ENCODE measurements around the gene FARP1.
A peak's percentile ranks its signal among the peaks of the same experiment; 100 is the strongest.

FARP1 gene

DNA sequence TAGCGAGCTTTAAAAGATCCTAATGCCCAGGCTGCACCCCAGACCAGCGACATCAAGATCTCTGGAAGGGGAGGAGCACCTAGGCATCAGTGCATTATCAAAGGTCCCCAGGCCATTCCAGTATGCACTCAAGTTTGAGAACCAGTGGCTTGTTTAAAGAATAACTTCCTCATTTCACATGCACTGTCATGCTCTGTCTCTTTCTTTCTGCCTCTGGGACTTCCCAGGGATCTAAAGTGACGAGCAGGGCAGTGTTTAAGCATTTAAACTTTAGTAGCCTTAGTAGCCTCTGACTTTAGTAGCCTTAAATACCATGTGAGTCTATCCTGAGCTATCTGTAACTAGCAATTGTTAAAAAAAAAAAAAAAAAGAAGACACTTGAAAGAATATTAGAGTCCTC, 8.9 kb upstream of the FARP1 start:
- DNase-seq (ENCODE audit: low spot score) = no peak

DNA sequence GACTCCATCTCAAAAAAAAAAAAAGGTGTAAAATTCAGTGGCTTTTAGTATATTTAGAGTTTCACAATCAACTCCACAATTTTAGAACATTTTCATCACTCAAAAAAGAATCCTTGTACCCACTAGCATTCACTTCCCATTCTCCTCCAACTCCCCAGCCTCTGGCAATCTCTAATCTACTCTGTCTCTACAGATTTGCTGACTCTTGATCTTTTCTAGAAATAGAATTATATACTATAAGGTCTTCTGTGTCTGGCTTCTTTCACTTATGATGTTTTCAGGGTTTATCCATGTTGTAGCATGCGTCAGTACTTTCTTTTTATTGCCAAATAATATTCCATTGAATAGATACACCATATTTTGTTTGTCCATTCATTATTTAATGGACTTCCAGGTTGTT, 8.0 kb upstream of the FARP1 start:
- DNase-seq (ENCODE audit: low spot score) = no peak

DNA sequence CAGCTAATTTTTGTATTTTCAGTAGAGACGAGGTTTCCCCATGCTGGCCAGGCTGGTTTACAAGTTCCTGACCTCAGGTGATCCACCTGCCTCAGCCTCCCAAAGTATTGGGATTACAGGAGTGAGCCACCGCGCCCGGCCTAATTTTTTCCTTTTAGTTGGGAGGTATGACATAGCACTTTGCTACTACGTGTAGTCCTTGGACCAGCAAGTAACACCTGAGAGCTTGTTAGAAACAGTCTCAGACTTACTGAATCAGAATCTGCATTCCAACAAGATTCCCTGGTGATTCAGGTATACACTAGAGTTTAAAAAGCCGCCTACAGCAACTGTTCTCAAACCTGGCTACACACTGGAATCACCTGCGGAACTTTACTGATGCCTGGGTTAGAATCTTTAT, 1.8 kb upstream of the FARP1 start:
- no peak for DNase-seq (ENCODE audit: low spot score)

DNA sequence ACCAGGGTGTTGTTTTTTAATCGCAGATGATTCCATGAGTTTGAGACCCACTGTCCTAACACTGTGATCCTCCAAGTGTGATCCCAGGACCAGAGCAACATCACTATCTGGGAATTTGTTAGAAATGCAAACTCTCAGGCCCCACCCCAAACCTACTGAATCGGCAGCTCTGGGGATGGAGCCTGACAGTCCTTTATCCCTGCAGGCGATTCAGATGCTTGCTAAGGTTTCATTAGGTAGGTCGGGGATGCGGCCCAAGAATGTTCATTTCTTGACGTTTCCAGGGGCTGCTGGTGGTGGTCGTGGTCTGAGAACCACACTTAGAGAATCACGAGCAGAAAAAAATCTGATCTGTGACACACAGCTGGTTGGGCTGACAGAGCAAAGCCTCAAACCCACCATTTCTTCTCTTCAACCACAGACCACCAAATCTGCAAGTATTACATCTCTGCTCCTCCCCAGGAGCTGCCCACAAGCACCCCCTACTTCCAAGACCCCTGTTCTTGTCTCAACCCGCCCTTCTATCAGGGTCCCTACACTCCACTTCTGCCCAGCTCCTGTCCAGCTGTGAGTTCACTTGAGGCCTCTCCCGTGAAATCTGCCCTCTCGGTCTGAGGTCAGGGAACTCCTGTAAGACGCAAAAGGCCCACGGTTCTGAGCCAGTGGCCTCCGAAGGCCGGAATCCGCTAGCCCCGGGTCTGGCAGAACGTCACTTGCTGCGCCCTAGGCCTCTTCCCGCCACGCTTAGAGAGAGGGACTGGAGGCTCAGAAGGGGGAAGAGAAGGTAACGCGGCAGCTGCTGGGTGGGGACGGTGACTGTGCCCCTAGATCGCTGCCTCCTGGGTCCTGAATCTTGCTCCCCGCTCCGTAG, 1.1 kb upstream of the FARP1 start:
- no peak for DNase-seq (ENCODE audit: low spot score)

DNA sequence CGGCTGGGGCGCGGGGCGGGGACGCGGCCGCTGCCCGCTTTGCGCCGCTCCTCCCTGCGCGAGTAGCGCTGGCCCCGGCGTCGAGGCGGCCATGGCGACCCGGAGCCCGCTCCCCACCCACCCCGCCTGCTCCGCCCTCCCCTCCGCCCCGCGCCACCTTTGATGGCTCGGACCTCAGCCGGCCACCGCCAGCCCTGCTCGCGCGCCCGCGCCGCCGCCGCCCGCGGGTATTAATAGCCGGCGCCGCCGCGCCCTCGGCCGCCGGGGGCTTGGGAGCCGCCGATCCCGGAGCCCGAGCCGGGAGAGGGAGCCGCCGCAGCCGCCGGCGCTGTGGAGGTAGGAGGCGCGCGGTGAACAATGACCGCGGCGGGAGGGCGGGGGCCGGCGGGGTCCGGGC, 261 bp downstream of the FARP1 start:
- DNase-seq (ENCODE audit: low spot score) = no peak

DNA sequence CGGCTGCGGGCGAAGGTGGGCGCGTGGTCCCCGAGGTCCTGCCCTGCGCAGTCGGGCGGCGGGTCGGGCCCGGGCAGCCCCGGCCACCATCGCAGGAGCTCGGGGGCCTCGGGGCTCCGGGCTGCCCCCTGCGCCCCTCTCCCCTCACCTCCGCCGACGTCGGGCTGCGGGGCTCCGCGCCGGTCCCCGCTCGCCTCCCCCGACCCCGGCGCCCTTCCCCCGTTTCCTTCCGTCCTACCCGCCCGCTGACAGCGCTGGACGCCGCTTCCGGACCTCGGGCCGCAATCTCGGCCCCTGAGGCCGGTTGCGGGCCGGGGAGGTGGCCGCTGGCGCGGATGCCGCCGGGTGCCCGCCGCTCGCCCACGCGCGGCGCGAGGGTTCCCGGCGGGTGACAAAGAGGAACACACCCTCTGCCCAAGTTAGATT, 720 bp downstream of the FARP1 start:
- DNase-seq (ENCODE audit: low spot score) = no peak

DNA sequence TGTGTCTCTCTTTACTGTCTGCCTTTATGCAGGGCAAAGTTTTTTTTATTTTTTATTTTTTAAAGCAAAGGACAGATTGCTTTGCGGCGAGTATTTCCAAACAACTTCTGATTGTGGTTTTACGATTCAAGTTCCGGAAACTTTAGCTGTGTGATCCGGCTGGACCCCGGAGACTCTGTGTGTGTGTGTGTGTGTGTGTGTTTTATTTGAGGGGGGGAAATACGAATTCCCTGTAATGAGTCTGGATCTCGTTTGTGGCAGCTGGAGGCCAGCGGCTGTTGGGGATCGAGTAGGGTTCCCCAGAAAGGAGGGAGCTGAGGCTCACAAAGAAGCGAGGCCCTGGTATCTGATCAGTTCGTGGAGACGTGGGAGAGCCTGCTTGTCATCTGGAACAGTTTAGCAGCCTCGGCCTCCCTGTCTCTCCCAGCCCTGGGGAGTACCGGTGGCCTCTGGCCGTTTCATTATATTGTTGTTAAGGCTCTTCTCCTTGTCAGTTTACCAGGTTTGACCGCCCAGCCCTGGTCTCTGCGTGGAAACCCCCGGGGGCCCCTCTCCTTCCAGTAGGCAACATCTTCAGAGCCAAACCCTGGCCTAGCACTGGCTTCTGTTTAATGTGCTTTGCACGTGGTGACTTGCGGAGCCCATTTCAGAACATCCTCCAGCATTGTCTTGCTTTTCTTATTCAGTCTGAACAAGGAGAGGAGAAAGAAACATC, 1.3 kb downstream of the FARP1 start:
- DNase-seq (ENCODE audit: low spot score) = no peak

DNA sequence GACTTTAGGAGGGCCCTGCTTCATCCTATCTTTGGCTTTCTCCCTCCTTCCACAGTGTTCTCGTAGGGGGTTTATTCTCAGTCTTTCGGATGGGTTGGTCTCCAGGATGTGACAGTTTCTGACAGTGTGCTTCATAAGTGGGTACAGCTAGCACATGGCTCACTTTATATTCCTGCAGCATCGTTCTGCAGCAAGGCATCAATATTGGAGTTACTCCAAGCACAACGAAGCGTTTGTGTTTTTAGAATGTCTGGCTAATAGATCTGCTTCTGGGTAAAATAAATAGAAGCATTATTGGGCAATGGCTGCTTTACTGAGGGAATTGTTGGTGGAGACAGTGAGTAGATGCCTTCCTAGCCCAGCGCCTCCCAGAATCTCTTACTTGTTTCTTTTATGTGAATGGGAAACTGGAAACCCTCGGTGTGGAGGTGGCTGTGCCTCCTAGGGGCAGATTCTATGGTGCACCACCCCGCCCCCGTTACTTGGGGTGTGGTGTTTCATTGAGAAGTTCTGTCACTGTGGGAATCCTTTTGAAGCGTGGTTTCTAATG, 2.0 kb downstream of the FARP1 start:
- DNase-seq (ENCODE audit: low spot score) = peak; percentile 28

DNA sequence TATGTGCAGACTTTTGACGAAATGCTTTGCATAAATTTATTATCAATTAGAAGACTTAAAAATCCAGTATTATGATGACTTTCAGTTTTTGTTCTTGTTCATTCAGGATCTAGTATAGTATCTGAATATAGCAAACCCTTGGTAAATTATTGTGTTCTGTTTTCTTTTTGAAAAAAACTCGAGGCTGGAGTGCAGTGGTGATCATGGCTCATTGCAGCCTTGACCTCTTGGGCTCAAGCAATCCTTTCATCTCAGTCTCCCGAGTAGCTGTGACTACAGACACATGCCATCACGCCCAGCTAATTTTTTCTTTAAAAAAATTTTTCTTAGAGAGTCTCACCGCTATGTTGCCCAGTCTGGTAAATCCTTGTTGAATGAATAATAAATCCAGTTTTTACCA, 4.6 kb downstream of the FARP1 start:
- DNase-seq (ENCODE audit: low spot score) = no peak

DNA sequence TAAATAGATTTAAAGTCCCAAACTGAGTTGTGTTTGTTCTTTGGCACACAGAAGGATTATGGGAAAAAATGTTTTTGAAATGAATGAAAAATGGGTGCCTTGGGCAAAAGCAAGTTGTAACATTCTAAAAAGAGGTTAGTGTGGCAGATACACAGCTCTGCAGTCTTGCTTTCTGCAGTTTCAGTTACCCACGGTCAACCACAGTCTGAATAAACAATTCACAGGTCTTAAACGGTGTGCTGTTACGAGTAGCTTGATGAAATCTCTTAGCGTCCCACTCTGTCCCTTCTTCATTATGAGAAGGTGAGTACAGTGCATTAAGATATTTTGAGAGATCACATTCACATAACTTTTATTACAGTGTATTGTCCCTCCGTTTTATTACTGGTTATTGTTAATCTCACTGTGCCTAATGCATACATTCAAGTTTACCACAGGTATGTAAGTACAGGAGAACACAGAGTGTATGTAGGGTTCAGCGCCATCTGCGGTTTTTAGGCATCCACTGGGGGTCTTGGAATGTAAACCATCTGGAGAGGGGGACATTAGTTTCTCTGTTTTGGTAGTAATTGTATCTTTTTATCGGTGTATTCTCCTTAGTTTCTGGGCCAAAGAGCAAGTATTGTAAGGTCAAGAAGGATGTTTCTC, 8.1 kb downstream of the FARP1 start:
- no peak for DNase-seq (ENCODE audit: low spot score)

DNA sequence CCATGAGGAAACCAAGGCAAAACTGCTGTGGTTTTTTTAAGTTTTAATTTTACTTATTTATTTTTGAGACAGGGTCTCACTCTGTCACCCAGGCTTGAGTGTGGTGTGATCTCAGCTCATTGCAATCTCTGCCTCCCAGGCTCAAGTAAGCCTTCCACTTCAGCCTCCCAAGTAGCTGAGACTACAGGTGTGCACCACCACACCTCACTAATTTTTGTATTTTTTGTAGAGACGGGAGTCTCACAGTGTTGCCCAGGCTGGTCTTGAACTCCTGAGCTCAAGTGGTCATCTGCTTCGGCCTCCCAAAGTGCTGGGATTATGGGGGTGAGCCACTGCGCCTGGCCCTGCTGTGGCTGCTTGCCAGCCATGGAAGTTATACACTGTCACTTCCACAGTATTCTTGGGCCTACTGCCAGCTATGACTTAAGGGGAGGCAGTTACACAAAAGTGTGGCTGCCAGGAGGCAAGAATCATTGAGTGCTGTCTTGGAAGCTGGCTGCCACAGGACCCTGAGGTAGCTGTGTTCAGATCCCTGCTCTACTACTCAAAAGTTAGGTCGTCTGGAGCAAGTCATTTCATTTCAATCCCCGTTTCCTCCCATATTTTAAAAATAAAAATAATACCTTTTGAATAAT, 12.7 kb downstream of the FARP1 start:
- no peak for DNase-seq (ENCODE audit: low spot score)

DNA sequence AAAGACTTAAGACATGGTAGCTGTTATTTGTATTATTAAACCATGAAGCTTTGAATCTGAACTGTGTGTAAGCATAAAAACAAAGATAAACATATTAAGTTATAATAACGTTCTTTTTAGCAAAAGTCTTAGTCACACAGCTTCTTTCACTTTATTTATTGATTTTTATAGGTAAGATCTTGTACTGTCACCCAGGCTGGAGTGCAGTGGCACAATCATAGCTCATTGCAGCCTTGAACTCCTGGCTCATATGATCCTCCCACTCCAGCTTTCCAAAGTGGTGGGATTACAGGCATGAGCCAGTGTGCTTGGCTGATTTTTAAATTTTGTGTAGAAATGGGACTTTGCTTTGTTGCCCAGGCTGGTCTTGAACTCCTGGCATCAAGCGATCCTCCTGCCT, 13.4 kb downstream of the FARP1 start:
- no peak for DNase-seq (ENCODE audit: low spot score)

DNA sequence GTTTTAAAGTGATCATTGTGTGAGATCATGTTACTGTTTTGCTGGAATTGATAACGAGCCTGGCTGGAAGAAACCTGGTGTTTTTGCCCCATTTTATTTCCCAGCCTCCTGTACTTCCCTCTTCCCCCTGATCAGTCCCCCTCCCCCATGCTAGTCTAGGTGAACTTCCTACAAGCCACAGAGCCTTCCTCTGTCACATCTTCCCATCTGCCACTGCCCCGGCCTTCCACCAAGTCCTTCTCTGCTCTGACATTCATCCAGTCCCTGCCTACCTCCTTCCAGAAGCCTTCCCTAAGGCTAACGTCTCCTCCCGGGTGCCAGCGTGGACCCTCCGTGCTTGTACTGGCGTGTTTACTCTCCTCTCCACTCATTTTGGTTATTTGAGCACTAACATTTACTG, 14.3 kb downstream of the FARP1 start:
- no peak for DNase-seq (ENCODE audit: low spot score)

DNA sequence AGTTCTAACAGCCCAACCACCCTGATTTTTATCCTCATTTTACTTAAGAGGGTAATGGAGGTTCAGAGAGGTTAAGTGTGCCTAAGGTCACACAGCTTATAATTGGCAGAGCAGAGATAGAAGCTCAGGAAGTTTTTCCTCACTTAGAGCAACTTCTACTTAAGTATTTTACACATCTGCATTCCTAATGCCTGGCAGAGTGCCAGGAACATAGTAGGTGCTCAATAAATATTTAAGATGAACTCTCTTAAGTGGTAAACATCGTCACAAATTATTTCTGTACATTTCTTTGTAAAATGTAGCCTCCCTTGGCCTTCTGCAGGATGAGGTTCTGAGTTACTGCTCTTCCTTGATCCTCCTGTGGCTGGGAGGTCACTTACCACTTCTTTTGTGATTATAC, 14.7 kb downstream of the FARP1 start:
- no peak for DNase-seq (ENCODE audit: low spot score)

DNA sequence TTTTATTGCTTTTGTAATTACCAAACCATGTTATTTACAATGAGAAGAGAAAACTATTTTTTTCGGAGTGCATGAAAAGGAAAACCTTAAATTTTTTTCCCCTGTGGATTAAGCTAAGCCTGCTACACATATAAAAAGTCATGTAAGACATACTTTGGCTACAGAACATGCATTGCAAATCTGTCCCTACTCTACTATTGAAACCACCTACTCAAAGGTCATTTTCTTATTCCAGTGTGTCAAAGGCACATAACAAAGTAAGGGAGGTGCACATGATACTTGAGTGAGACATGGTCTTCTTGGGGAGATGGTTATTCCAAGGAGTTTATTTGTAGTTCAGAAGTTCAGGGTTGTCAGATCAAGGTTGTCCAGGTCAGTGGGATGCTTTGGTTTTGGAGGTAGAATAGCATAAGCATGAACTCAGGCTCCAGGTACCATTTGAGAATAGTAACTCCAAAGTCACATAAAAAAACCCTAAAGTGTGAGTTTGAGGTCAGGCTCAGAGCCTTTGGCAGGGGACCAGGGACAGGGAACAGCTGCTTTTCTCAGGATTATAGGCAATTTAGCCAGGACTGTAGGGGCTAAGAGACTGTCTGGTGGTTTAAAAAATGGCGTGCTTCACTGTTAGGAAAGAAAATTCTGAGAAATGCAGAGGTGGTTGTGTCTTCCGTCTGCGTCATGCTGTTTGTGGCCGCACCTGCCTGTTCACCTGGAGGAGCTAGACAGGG, 15.4 kb downstream of the FARP1 start:
- no peak for DNase-seq (ENCODE audit: low spot score)

DNA sequence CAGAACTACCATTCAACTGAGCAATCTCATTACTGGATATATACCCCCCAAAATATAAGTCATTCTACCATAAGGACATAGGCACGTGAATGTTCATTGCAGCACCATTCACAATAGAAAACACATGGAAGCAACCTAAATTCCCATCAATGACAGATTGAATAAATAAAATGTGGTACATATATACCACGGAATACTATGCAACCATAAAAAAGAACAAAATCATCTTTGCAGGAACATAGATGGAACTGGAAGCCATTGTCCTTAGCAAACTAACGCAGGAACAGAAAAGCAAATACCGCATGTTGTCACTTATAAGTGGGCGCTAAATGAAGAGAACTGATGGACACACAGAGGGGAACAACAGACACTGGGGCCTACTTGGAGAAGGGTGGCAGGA, 20.0 kb downstream of the FARP1 start:
- DNase-seq (ENCODE audit: low spot score) = no peak

DNA sequence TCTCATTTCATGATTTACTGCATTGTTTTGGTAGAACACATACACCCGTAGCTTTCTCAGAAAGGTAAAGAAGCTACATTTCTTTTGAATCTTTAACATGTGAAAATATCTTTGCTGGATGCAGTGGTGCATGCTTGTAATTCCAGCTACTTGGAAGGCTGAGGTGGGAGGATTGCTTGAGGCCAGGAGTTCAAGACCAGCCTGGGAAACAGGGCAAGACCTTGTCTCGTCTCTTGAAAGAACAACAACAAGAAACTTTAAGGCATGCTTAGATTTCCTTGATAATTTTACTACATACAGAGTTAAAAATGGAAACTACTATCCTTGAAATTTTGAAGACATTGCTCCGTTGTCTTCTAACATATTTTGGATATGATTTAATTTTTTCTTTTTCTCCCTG, 26.4 kb downstream of the FARP1 start:
- no peak for DNase-seq (ENCODE audit: low spot score)

DNA sequence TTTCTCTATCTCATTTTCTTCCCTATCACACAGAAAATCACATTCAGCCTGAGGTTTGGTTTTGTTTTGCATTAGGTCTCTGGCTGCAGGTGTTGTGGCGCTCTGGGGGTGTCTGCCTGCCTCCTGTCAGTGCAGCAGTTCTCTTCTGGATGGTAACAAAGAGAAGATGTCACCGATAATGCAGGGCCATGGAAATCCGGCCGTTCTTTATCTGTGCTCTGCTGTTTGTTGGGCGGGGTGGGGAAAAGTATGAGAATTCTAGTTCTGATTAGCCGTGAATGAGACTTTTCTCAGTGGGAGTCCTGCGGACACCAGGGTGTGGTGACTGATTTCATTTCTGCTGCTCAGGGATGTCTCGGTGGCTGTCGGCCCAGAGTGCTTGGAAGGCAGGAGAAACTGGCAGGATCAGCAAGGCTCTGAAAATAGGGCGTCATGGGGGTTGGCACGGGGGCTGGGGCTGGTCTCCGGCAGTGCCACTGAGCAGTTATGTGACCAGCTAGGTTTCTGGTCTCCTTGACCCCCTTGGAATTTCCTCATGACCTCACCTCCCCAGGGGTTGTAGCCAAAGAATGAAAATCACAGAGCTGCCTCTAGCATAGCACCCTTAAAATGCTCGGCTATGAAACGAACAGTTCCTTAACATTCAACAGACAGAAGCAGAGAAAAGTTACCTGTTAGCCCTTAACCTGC, 29.2 kb downstream of the FARP1 start:
- no peak for DNase-seq (ENCODE audit: low spot score)

DNA sequence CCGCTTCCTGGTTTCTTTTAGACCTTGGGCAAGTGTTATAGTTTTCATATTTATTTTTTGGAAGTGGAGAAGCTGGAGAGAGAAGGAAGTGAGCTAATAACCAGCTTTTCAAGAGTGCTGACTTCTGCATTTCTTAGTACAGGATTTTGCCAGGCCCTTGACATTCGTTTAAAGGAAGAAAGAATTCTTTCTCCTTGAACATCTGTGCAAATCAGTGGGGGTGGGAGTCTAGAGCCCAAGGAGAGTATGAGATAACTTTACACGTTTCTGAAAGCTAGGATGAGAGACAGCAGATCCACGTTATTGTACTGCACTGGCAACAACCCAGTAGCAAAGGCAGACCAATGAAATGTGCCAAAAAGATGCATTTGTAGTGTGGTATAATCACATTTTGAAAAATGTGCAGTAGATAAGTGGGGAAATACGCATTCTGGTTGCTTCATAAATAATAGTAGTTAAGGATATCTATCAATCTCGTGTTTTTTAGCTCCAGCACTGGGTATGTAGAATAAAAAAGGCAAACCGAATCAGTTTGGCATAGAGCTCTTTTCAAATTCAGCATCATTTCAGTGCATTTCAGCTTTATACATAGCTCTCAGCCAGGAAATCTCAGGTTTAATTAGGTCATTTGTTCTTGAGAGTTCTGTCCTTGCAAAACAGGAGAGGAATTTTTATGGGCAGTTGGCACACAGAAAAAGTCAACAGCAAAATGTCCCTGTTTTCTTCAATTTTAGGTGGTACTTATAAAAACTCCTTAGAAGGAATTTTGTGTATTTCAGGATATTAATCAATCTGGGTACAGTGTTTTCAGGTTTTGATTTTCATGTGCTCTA, 29.9 kb downstream of the FARP1 start:
- DNase-seq (ENCODE audit: low spot score) = no peak

Data from COLO829 (cell line).